IMR-90 (cell line): Measurements from ENCODE around the gene BMP10. TPM values are rescaled to one million over a fixed set of nuclear protein-coding genes. Genes with fewer than 3 reads are reported as not detected.

Experiments
- ATAC-seq: fragments of 200-7000 bp; cut with Tn5 transposase; 2 replicates; pipeline ENCODE4 v1.9.1; 2020; ENCODE audit warnings: low read depth, mild to moderate bottlenecking, moderate library complexity
- BruUV-seq: library from RNA; stranded (reverse); fragments of 400-500 nt; replicated peaks from 2 replicates; lab custom pipeline; 2021; lab: Mats Ljungman, UMichigan
- CTCF ChIA-PET: fragments of 300-600 bp; formaldehyde crosslinking; extraction: SDS; loops from one replicate; lab custom pipeline; 2021; ENCODE audit warnings: antibody characterized with exemption; lab: Yijun Ruan, JAX
- POLR2A ChIA-PET: fragments of 300-600 bp; sonication (Branson Sonifier 250); formaldehyde crosslinking; loops from one replicate; lab custom pipeline; 2022; ENCODE audit warnings: antibody characterized with exemption; ENCODE audit not compliant: unreplicated experiment; lab: Charles Lee
- DNase-seq: peaks from one replicate; pipeline ENCODE4 v3.0.0; 2013
- H2AFZ ChIP-seq: replicated peaks from 2 replicates; pipeline ENCODE3; 2013; ENCODE audit warnings: low read length, mild to moderate bottlenecking; ENCODE audit not compliant: poor library complexity
- H2AK5ac ChIP-seq: 2 replicates; pipeline ENCODE4 v1.6.1; 2013; ENCODE audit warnings: low read depth, low read length, inconsistent platforms
- H2AK9ac ChIP-seq: replicated peaks from 2 replicates; pipeline ENCODE3; 2013; ENCODE audit warnings: mild to moderate bottlenecking, low read depth, low read length, moderate library complexity; ENCODE audit not compliant: poor library complexity
- H2BK120ac ChIP-seq: 2 replicates; pipeline ENCODE4 v1.6.1; 2013; ENCODE audit warnings: low read depth, low read length, inconsistent platforms
- H2BK15ac ChIP-seq: 3 replicates; pipeline ENCODE4 v1.6.1; 2013; ENCODE audit warnings: low read depth, low read length, inconsistent platforms
- H2BK20ac ChIP-seq: 2 replicates; pipeline ENCODE4 v1.6.1; 2013; ENCODE audit warnings: low read depth, mild to moderate bottlenecking, inconsistent platforms, low read length, moderate library complexity
- H2BK5ac ChIP-seq: 2 replicates; pipeline ENCODE4 v1.6.1; 2013; ENCODE audit warnings: mild to moderate bottlenecking, low read depth, low read length, inconsistent platforms; ENCODE audit not compliant: poor library complexity, severe bottlenecking
- H3K14ac ChIP-seq: replicated peaks from 2 replicates; pipeline ENCODE4 v1.6.1; 2013; ENCODE audit warnings: low read depth, low read length, inconsistent platforms
- H3K18ac ChIP-seq: 2 replicates; pipeline ENCODE4 v1.6.1; 2013; ENCODE audit warnings: low read depth, low read length, control low read depth
- H3K23ac ChIP-seq: 2 replicates; pipeline ENCODE4 v1.6.1; 2013; ENCODE audit warnings: low read depth, low read length, inconsistent platforms
- H3K27ac ChIP-seq: 2 replicates; pipeline ENCODE4 v1.5.1; 2013; ENCODE audit warnings: mild to moderate bottlenecking, control low read depth, low read length; ENCODE audit not compliant: insufficient read depth
- H3K27me3 ChIP-seq: 2 replicates; pipeline ENCODE4 v1.6.1; 2013; ENCODE audit warnings: low read length; ENCODE audit not compliant: control insufficient read depth, insufficient read depth
- H3K36me3 ChIP-seq: 2 replicates; pipeline ENCODE4 v1.6.1; 2013; ENCODE audit warnings: low read length, mixed read lengths; ENCODE audit not compliant: control insufficient read depth, insufficient read depth
- H3K4ac ChIP-seq: 2 replicates; pipeline ENCODE4 v1.6.1; 2013; ENCODE audit warnings: low read depth, low read length, inconsistent platforms
- H3K4me1 ChIP-seq: 2 replicates; pipeline ENCODE4 v1.6.1; 2013; ENCODE audit warnings: low read length, mixed read lengths; ENCODE audit not compliant: control insufficient read depth, insufficient read depth
- H3K4me2 ChIP-seq: 2 replicates; pipeline ENCODE4 v1.6.1; 2013; ENCODE audit warnings: low read depth, mild to moderate bottlenecking, control low read depth, low read length, moderate library complexity
- H3K4me3 ChIP-seq: 2 replicates; pipeline ENCODE4 v1.5.1; 2013; ENCODE audit warnings: low read depth, mild to moderate bottlenecking, control low read depth, low read length, moderate library complexity; ENCODE audit not compliant: insufficient read depth
- H3K56ac ChIP-seq: 2 replicates; pipeline ENCODE4 v1.6.1; 2013; ENCODE audit warnings: low read length, inconsistent platforms; ENCODE audit not compliant: insufficient read depth; ENCODE audit errors: extremely low read depth
- H3K79me1 ChIP-seq, 2 experiments: 2 replicates each; pipeline ENCODE4 v1.6.1; 2013; ENCODE audit warnings: low read length in 2 of 2, inconsistent platforms in 1 of 2, low read depth in 1 of 2
- H3K9ac ChIP-seq: 2 replicates; pipeline ENCODE4 v1.6.1; 2013; ENCODE audit warnings: low read depth, low read length, control low read depth
- H3K9me1 ChIP-seq: 2 replicates; pipeline ENCODE4 v1.6.1; 2013; ENCODE audit warnings: low read length, inconsistent platforms; ENCODE audit not compliant: insufficient read depth
- H3K9me3 ChIP-seq: 2 replicates; pipeline ENCODE4 v1.6.1; 2013; ENCODE audit warnings: low read length; ENCODE audit not compliant: control insufficient read depth, insufficient read depth
- H4K20me1 ChIP-seq: 2 replicates; pipeline ENCODE4 v1.6.1; 2013; ENCODE audit warnings: low read length, inconsistent platforms; ENCODE audit not compliant: insufficient read depth
- H4K5ac ChIP-seq: 2 replicates; pipeline ENCODE4 v1.6.1; 2013; ENCODE audit warnings: mild to moderate bottlenecking, low read depth, low read length, control low read depth
- H4K8ac ChIP-seq, 2 experiments: 2 replicates each; pipeline ENCODE4 v1.6.1; 2013; ENCODE audit warnings: low read depth in 2 of 2, low read length in 2 of 2, control low read depth in 1 of 2, inconsistent platforms in 1 of 2
- H4K91ac ChIP-seq: 2 replicates; pipeline ENCODE4 v1.6.1; 2013; ENCODE audit warnings: low read depth, low read length, inconsistent platforms; ENCODE audit not compliant: insufficient read depth
- BHLHE40 ChIP-seq: fragments of 150-350 bp; IDR thresholded peaks from 2 replicates; pipeline ENCODE4 v1.6.1; 2016; ENCODE audit warnings: mild to moderate bottlenecking, low read depth, low read length
- ELK1 ChIP-seq: fragments of 150-350 bp; IDR thresholded peaks from 2 replicates; pipeline ENCODE4 v1.6.1; 2016; ENCODE audit warnings: low read depth, mild to moderate bottlenecking, low read length, moderate library complexity, borderline replicate concordance
- RCOR1 ChIP-seq: IDR thresholded peaks from 2 replicates; pipeline ENCODE4 v1.6.1; 2012; ENCODE audit warnings: mild to moderate bottlenecking, low read length, improper control_type of control experiment; ENCODE audit not compliant: insufficient replicate concordance
- RFX5 ChIP-seq: IDR thresholded peaks from 2 replicates; pipeline ENCODE4 v1.8.0; 2012; ENCODE audit warnings: low read depth, mild to moderate bottlenecking, low read length, moderate library complexity
- WGBS, 2 experiments: methylation state at CpG; one replicate each; pipeline versions ENCODE4 v1.1.5 to v1.1.7; 2013; ENCODE audit warnings: missing lambda C conversion rate in 2 of 2; ENCODE audit not compliant: insufficient read length in 1 of 2; ENCODE audit errors: extremely low coverage in 2 of 2; 5-methylcytosine and 5-hydroxymethylcytosine counted together
- dilution Hi-C: fragments of 300-500 bp; cut with HindIII; formaldehyde crosslinking; loops from one replicate; pipeline ENCODE4 v1.14.3; 2018; ENCODE audit warnings: low sequenced_read_pairs; ENCODE audit not compliant: unreplicated experiment
- in situ Hi-C: fragments of 300-500 bp; cut with MboI; formaldehyde crosslinking; loops from 3 replicates; pipeline ENCODE4 v1.14.3; 2019; ENCODE audit warnings: low sequenced_read_pairs, inconsistent platforms, mixed read lengths
- intact Hi-C: fragments of 100-400 bp; cut with micrococcal nuclease; formaldehyde crosslinking; loops from 2 replicates; pipeline ENCODE4 v1.10.0; 2022
- polyA plus RNA-seq, 3 experiments: library from polyadenylated mRNA; depleted of rRNA; stranded (reverse); fragments of >200 nt; gene quantifications; 2 replicates each; pipeline ENCODE4 v1.2.3, GENCODE V29; 2012; ENCODE audit warnings: low replicate concordance in 1 of 3
- total RNA-seq: library from RNA; depleted of rRNA; stranded (reverse); fragments of >200 nt; gene quantifications from 2 replicates; pipeline ENCODE4 v1.2.3, GENCODE V29; 2012

Gene BMP10
- total and polyA plus RNA-seq, 2 of the 4 experiments (the other 2 are of a cell fraction), result not detected

- POLR2A ChIA-PET, result no interaction called here
- DNase-seq, result peak; percentile 64
- dilution Hi-C loops (no loop called here), in situ Hi-C loops (no loop called here), intact Hi-C loops (loop anchor here (5.0 kb wide), 1 partner anchor 42 kb away; no protein-coding TSS in a partner anchor)
- H3K4ac ChIP-seq, result no peak overlapping the region
- no peaks in the 10 kb centered on the region for H3K4me1 ChIP-seq
- H2AK9ac ChIP-seq, result no peak overlapping the region
- no peak overlapping the region for H3K56ac ChIP-seq
- TF ChIP-seq RCOR1 (peak; percentile 49), ELK1 (no peak), BHLHE40 (peak; percentile 22; the same call in 1 of the 2 replicates), RFX5 (no peak)
- WGBS, 2 experiments, result no CpG with 5 or more reads among the region's 12 CpGs
- no peak overlapping the region for H2BK120ac ChIP-seq
- H4K20me1 ChIP-seq, result no peaks in the 10 kb centered on the region
- H2AFZ ChIP-seq, result no peak overlapping the region
- CTCF ChIA-PET, result no interaction called here
- H3K9me3 ChIP-seq, result no peaks in the 10 kb centered on the region
- ATAC-seq, result peak; percentile 37; the same call in 1 of the 2 replicates
- H3K27me3 ChIP-seq, result peaks cover 1% of the 10 kb centered on the region; the same call in 1 of the 2 replicates
- H3K27ac ChIP-seq, result no peak overlapping the region
- H3K4me2 ChIP-seq, result no peak overlapping the region
- no peak overlapping the region for H4K8ac ChIP-seq
- H3K9ac ChIP-seq, result no peak overlapping the region
- no peak overlapping the region for H3K18ac ChIP-seq
- H2AK5ac ChIP-seq, result no peak overlapping the region
- no peak overlapping the region for H3K14ac ChIP-seq
- no peak overlapping the region for H3K23ac ChIP-seq
- no peak overlapping the region for H4K5ac ChIP-seq
- no peak overlapping the region for H2BK20ac ChIP-seq
- no TSS peak for BruUV-seq
- no peak overlapping the region for H4K91ac ChIP-seq
- no peaks in the 10 kb centered on the region for H3K36me3 ChIP-seq
- no peak overlapping the region for H3K4me3 ChIP-seq
- 0 out of 3 replicates have a peak overlapping the region, but pooled peaks have one; percentile 9 for H2BK15ac ChIP-seq
- no peaks in the 10 kb centered on the region for H3K79me1 ChIP-seq
- no peak overlapping the region for H2BK5ac ChIP-seq
- H3K9me1 ChIP-seq, result no peaks in the 10 kb centered on the region
These were observed 18.3 kb upstream of the BMP10 start for GRCh38 chr2:68889500-68889899.
